ENCODE data around the gene SCRG1.

SCRG1 gene

DNA sequence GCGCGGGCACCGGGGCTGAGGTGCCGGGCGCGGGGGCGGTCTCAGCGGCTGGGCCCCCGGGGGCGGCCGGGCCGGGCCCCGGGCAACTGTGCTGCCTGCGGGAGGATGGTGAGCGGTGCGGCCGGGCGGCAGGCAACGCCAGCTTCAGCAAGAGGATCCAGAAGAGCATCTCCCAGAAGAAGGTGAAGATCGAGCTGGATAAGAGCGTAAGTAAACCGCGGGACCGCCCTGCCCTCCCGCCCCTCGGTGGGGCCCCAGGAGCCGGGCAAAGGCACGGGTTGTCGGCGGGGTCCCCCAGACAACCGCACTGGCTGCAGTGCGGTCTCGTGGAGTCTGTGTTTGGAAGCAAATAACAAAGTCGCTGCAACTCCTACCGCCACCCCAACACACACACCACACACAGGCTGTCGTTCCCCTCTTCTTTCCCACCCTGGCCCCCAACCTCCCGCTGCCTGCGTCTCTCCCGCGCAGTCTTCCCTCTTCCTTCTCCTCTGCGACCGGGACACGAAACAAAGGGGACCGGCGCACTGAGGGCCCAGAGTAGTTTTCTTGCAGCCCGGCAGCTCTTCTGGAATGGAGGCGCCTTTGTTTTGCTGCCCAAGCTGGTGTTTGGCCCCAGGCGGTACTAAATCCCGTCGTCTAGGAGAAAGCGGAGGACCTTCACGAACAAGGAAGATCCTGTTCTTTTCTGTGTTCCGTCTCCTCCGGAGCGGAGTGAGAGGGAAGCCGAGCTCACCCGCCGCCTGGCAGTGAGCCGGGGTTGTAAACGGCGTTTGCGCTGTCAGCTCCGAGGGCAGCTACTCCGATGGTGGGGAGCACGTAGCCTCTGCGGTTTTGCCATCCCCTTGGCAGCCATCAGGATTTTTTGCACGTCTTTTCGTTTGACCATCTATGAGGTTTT is 27.4 kb downstream of the SCRG1 start:
- peak; percentile 81 for DNase-seq (ENCODE audit: low read depth, low spot score)
- H3K4me3 ChIP-seq (ENCODE audit: low read depth, low read length): peak overlapping the region; percentile 85
- in situ Hi-C loops (cut with HindIII; ENCODE audit: low sequenced_read_pairs): no loop called here
- no peak for TF ChIP-seq CTCF (IDR thresholded peaks at IDR 0.05; ENCODE audit: low read depth, low read length)

DNA sequence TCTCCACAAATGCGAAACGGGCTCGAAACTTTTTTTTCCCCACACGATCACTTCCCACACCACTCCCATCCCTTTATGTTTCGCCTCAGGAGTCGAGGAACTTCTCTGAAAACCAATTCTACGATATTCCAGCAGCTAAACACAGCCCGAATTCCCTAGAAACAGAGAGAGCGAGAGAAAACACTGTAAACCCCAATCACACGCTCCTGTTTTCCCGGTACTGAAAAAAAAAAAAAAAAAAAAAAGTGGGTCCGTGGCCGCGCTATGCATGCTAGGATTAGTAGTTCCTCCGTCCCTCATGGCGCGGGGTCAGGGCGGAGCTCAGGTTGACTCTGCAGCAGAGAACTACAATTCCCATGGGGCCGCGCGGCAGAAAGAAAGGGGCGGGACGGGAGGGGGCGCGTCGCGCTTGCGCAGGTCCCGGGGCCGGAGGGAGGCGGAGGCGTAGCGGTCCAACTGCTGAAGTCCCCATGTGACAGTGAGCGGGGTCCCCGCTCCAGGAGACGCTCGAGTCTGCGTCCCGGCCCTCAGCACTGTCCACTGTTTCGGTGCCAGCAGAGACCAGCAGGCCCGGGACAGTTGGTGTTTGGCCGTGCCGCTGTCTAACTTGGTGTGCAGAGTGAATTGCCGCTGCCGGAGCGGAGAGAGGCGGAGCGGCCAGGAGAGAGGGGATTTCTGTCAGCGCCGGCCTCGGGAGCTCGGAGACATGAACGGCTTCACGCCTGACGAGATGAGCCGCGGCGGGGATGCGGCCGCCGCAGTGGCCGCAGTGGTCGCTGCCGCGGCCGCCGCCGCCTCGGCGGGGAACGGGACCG is 28.2 kb downstream of the SCRG1 start, which contains the start of gene SAP30:
TSS of gene SAP30 (plus strand) at position 478 of the 815 bp plus-strand sequence. CDS start at position 707, 229 bp downstream.
- DNase-seq (ENCODE audit: low read depth, low spot score): peak; percentile 99
- peak within 1 kb of the TSS; percentile 85 for H3K4me3 ChIP-seq (ENCODE audit: low read depth, low read length)
- TF ChIP-seq CTCF (IDR thresholded peaks at IDR 0.05; ENCODE audit: low read depth, low read length): no peak
- in situ Hi-C loops (cut with HindIII; ENCODE audit: low sequenced_read_pairs): no loop called here

DNA sequence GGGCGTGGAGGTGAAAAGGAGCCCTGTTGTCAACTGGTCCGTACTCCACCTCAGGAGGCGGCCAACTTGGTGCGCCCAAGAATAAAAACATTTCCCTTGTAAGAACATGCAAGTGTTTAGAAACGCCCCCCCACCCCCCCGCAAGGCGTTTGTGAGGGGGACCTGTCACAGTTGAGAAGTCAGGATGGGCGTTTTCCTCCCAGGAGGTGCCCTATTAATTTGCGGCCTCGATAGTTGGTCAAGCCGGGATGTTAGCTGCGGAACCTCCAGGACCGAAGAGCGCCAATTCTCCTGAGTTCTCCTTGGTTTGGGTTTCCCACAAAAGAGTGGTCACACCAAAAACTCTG is 28.8 kb downstream of the SCRG1 start:
- no peak for DNase-seq (ENCODE audit: low read depth, low spot score)
- in situ Hi-C loops (cut with HindIII; ENCODE audit: low sequenced_read_pairs): no loop called here
- peak overlapping the region; percentile 85 for H3K4me3 ChIP-seq (ENCODE audit: low read depth, low read length)
- no peak for TF ChIP-seq CTCF (IDR thresholded peaks at IDR 0.05; ENCODE audit: low read depth, low read length)

GRCh38 chr4:173367946-173368345 is 31.0 kb downstream of the SCRG1 start:
- TF ChIP-seq CTCF (IDR thresholded peaks at IDR 0.05; ENCODE audit: low read depth, low read length): no peak
- in situ Hi-C loops (cut with HindIII; ENCODE audit: low sequenced_read_pairs): no loop called here
- no peak overlapping the region for H3K4me3 ChIP-seq (ENCODE audit: low read depth, low read length)
- peak; percentile 11 for DNase-seq (ENCODE audit: low read depth, low spot score)

DNA sequence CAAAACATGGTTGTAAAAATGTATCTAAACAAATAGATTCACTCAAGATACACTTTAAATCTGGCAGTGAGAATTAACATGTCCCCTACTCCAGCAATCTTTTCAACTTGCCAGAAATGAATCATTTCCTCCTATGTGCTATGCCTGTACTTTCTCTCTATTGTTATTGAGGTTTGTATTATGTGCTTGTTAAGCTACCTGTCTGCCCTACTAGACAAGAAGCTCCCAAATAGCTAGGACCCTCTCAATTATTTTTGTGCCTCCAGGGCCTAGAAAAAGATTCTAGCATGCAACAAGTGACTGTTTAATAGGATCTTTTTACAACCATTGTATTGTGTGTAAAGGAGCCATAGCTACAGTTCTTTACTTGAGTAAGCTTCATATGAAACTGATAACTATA is 31.6 kb downstream of the SCRG1 start:
- TF ChIP-seq CTCF (IDR thresholded peaks at IDR 0.05; ENCODE audit: low read depth, low read length): no peak
- peak; percentile 18 for DNase-seq (ENCODE audit: low read depth, low spot score)
- in situ Hi-C loops (cut with HindIII; ENCODE audit: low sequenced_read_pairs): no loop called here
- H3K4me3 ChIP-seq (ENCODE audit: low read depth, low read length): no peak overlapping the region

DNA sequence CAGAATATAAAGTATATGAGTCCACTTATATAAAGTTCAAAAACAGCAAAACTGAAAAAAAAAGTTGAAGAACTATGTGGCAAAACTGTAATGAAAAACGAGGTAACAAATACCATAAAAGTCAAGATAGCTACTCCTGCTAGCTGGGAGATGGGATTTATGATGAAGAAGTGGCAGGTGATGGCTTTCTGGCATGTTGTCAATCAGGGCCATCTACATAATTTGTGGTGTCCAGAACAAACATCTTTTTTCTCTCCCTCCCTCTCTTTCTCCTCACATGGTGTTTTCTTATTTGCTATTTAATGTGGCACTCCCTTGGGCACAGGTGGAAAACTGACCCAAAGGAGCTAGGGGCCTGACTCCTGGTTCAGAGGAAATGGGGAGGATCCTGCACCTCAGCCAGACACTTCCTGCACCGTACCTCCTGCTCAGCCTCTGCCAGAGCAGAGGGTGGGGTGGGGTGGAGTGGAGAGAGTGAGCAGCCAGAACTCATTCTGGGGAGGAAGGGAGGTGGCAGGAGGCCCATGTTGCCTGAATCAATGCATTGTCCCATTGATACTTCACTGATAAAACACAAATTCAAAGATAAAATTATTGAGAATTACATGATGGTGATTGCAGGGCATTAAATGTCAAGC is 33.4 kb downstream of the SCRG1 start:
- H3K4me3 ChIP-seq (ENCODE audit: low read depth, low read length): no peak overlapping the region
- in situ Hi-C loops (cut with HindIII; ENCODE audit: low sequenced_read_pairs): no loop called here
- DNase-seq (ENCODE audit: low read depth, low spot score): no peak
- TF ChIP-seq CTCF (IDR thresholded peaks at IDR 0.05; ENCODE audit: low read depth, low read length): no peak
